GM06990 (cell line): ENCODE results near the gene MRGPRG.

ENCODE experiments used
- DNase-seq: peaks from one replicate; pipeline ENCODE4 v3.0.0-alpha.2; 2011; ENCODE audit not compliant: insufficient read length; ENCODE audit errors: extremely low read depth
- H3K27me3 ChIP-seq: replicated peaks from 2 replicates; pipeline ENCODE4 v1.6.0; 2011; ENCODE audit warnings: low read length; ENCODE audit not compliant: control insufficient read depth, insufficient read depth
- H3K36me3 ChIP-seq: 2 replicates; pipeline ENCODE4 v1.5.1; 2011; ENCODE audit warnings: low read length; ENCODE audit not compliant: control insufficient read depth, insufficient read depth
- H3K4me3 ChIP-seq: replicated peaks from 2 replicates; pipeline ENCODE4 v1.5.1; 2011; ENCODE audit warnings: low read depth, mild to moderate bottlenecking, control low read depth, low read length
- TF ChIP-seq, protein P1 (sequence below): IDR thresholded peaks from 2 replicates; pipeline ENCODE4 v1.5.1; 2011; ENCODE audit warnings: low read length, control low read depth, mild to moderate bottlenecking, inconsistent platforms; ENCODE audit not compliant: insufficient read depth, poor library complexity, severe bottlenecking

Gene MRGPRG

GRCh38 chr11:3197044-3197695, 21.4 kb downstream of the MRGPRG start:
- TF ChIP-seq, protein P1, sequence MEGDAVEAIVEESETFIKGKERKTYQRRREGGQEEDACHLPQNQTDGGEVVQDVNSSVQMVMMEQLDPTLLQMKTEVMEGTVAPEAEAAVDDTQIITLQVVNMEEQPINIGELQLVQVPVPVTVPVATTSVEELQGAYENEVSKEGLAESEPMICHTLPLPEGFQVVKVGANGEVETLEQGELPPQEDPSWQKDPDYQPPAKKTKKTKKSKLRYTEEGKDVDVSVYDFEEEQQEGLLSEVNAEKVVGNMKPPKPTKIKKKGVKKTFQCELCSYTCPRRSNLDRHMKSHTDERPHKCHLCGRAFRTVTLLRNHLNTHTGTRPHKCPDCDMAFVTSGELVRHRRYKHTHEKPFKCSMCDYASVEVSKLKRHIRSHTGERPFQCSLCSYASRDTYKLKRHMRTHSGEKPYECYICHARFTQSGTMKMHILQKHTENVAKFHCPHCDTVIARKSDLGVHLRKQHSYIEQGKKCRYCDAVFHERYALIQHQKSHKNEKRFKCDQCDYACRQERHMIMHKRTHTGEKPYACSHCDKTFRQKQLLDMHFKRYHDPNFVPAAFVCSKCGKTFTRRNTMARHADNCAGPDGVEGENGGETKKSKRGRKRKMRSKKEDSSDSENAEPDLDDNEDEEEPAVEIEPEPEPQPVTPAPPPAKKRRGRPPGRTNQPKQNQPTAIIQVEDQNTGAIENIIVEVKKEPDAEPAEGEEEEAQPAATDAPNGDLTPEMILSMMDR: no peak
- Histone ChIP-seq H3K4me3 (no peak overlapping the region), H3K36me3 (no peaks in the 10 kb centered on the region), H3K27me3 (no peaks in the 10 kb centered on the region; the same call in none of the 2 replicates)
- no peak for DNase-seq

DNA sequence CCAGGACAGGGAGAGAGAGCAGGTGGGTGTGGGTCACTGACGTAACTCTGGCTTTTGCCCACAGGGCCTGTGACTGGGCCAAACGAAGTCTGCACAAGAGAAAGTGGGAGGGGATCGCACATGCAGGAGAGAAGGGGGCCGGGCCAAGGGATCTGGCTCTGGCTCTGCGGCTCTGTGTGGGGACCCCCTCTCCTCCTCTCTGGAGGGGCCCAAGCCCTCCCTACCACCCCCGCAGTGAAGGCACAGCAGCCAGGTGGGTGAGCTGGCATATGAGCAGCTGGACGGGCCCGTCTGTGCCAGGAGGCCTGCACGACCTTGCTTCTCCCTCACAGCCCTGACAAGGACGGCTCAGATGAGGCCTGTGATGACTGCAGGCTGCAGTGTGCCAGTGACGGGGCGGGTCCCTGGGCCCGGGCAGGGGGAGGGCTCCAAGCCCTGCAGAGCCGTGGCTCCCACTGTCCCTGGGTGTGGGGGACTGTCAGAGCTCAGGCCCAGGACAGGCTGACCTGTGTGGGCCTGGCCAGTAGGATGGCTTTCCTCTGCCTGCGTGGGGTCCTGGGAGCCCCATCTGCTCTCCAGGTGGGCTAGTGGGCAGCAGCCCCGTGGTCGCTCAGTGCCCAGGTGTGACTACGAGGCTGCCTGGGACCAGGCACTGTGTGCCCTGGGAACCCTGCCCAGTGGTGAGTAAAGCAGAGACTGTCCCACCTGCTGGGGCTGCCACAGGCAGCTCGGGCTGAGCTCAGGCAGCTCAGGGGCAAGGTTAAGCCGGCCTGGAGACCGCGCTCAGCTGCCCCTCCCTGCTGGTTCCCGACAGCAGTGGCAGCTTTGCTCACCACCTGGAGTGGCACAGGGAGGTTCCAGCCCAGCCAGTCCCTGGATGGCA, 22.2 kb downstream of the MRGPRG start:
- TF ChIP-seq, protein P1: no peak
- H3K27me3 ChIP-seq: no peaks in the 10 kb centered on the region; the same call in none of the 2 replicates
- H3K36me3 ChIP-seq: no peaks in the 10 kb centered on the region
- no peak overlapping the region for H3K4me3 ChIP-seq
- no peak for DNase-seq

GRCh38 chr11:3195251-3196160, 23.1 kb downstream of the MRGPRG start:
- no peak for DNase-seq
- TF ChIP-seq, protein P1: no peak

DNA sequence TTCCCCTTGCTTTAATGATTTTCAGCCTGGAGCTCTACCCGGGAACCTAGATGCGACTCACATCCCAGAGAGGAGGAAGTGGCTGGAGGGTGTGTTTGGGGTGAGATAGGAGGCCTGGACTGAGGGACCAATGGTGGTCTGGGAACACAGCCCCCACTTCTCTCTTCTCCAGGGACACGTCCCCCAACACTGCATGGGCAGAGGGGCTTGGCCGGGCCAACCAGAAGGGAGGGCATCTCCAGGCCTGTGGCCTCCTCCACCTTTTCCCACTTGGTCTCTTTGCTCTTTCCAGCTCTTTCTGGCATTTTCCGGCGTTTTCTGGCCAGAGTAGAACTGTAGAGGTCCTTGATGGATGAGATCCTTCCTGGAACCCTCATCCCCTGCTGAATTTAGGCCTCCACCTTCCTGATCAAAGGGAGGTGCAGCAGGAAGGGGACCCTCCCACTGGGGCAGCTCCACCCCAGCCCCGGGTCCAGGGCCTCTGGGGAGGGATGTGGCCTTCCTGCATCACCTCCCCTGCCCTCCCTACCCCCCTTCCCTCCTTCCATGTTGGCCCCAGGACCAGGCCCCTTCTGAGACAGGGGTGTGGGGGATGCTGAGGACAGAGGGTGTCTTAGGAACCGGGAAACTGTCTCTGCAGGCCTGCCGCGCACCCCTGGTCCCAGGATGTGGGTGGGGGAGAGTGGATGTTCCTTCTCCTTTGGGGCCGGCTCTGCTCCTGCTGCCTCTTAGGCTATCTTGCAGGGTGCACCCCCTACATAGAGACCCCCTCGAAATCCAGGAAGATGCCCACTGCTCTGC, 24.4 kb downstream of the MRGPRG start:
- Histone ChIP-seq H3K27me3 (no peaks in the 10 kb centered on the region; the same call in none of the 2 replicates), H3K36me3 (no peaks in the 10 kb centered on the region), H3K4me3 (no peak overlapping the region)
- TF ChIP-seq, protein P1: no peak
- DNase-seq: no peak

More at GRCh38 chr11:3195251-3196160, 23.1 kb downstream of the MRGPRG start:
- H3K4me3 ChIP-seq: no peak overlapping the region
- H3K27me3 ChIP-seq: no peaks in the 10 kb centered on the region; the same call in none of the 2 replicates
- no peaks in the 10 kb centered on the region for H3K36me3 ChIP-seq

- Histone ChIP-seq H3K27me3 (no peaks in the 10 kb centered on the region; the same call in none of the 2 replicates), H3K36me3 (no peaks in the 10 kb centered on the region), H3K4me3 (no peak overlapping the region)
- TF ChIP-seq, protein P1: no peak
- DNase-seq: no peak
These were observed 25.1 kb downstream of the MRGPRG start for GRCh38 chr11:3193373-3194015.
